ENCODE results near the gene SMAP1. TPM values are rescaled to one million over a fixed set of nuclear protein-coding genes. Genes with fewer than 3 reads are reported as not detected.
A peak's percentile ranks its signal among the peaks of the same experiment; 100 is the strongest.

SMAP1 gene
- polyA plus RNA-seq, 3 donors = 12.6 to 22.1 (median 20.3) TPM

DNA sequence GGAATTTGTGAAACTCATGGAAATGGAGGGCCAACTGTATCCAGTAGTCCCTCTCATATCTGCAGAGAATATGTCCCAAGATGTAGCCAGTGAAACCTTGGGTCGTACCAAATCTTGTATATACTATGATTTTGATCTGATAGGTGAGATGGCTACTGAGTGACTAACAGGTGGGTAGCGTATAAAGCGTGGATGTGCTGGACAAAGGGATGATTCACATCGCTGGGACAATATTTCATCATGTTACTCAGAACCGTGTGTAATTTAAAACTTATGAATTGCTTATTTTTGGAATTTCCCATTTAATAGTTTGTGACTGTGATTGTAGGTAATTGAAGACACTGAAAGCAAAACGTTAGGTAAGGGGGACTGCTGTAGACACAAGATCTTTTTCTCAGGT is 144.1 kb downstream of the SMAP1 start:
- Histone ChIP-seq H3K4me1 (ENCODE audit: control insufficient read depth in 1 of 2, insufficient read depth in 2 of 2, low read length in 2 of 2) (no peaks in the 10 kb centered on the region), H3K36me3 (replicated peaks in 1 of 2; ENCODE audit: control insufficient read depth in 1 of 2, insufficient read depth in 2 of 2, low read length in 2 of 2) (peaks cover 2 to 29% of the 10 kb centered on the region in 2 donors), H3K9ac (ENCODE audit: insufficient read depth, low read length, poor library complexity, severe bottlenecking) (no peak overlapping the region), H4K20me1 (ENCODE audit: insufficient read depth, low read length) (no peaks in the 10 kb centered on the region), H3K9me3 (replicated peaks in 1 of 2; ENCODE audit: control insufficient read depth in 1 of 2, insufficient read depth in 1 of 2, low read length in 2 of 2) (no peaks in the 10 kb centered on the region), H3K27me3 (ENCODE audit: control insufficient read depth in 2 of 2, insufficient read depth in 2 of 2, low read length in 2 of 2) (no peaks in the 10 kb centered on the region), H3K4me3 (replicated peaks in 1 of 3; ENCODE audit: low read depth in 2 of 3, low read length in 3 of 3) (no peak overlapping the region), H3K4me2 (replicated peaks; ENCODE audit: extremely low read depth, low read length, poor library complexity, severe bottlenecking) (no peak overlapping the region), H3K79me2 (ENCODE audit: insufficient read depth, low read length) (no peaks in the 10 kb centered on the region), H2AFZ (ENCODE audit: insufficient read depth, low read depth, low read length, poor library complexity, severe bottlenecking) (no peak overlapping the region), H3K27ac (ENCODE audit: low read depth in 1 of 2, low read length in 2 of 2) (no peak overlapping the region)
- DNase-seq = peak in 1 of 3 donors; percentile 3
- Mint-ChIP-seq H3K27ac (no peak overlapping the region), H3K27me3 (ENCODE audit: low read depth in 3 of 3) (peaks cover 0 to 1% (median 0%) of the 10 kb centered on the region in 3 donors), H3K4me1 (no peaks in the 10 kb centered on the region), H3K9me3 (no peaks in the 10 kb centered on the region), H3K4me3 (no peak overlapping the region), H3K36me3 (peaks cover 14 to 17% of the 10 kb centered on the region in 2 donors)
- 98% methylated on average over 6 of the region's 6 CpGs for WGBS (ENCODE audit: insufficient coverage)
- intact Hi-C loops (cut with micrococcal nuclease) = no loop called here
- TF ChIP-seq, protein P1, sequence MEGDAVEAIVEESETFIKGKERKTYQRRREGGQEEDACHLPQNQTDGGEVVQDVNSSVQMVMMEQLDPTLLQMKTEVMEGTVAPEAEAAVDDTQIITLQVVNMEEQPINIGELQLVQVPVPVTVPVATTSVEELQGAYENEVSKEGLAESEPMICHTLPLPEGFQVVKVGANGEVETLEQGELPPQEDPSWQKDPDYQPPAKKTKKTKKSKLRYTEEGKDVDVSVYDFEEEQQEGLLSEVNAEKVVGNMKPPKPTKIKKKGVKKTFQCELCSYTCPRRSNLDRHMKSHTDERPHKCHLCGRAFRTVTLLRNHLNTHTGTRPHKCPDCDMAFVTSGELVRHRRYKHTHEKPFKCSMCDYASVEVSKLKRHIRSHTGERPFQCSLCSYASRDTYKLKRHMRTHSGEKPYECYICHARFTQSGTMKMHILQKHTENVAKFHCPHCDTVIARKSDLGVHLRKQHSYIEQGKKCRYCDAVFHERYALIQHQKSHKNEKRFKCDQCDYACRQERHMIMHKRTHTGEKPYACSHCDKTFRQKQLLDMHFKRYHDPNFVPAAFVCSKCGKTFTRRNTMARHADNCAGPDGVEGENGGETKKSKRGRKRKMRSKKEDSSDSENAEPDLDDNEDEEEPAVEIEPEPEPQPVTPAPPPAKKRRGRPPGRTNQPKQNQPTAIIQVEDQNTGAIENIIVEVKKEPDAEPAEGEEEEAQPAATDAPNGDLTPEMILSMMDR (IDR thresholded peaks at IDR 0.05) = no peak

DNA sequence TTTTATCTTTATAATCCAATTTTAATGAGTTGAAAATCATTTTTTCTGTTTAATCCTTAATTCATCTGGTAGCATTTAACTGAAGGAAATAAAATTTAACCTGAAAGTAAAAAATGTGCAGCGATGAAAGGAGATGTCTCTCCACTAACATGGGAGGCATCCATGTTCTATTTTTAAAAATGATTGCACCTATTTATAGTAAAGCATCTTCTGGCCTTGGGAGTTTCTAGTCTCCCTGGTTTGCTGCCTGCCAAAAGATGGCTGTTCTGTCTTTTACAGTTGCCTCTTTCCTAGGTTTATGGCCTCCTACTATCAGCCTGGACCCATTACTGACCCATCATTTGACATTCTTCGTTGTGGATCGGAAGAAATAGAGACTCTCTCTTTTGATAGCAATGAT is 146.2 kb downstream of the SMAP1 start:
- WGBS (ENCODE audit: insufficient coverage) = no CpG with 5 or more reads among the region's 3 CpGs
- Histone ChIP-seq H3K9me3 (replicated peaks in 1 of 2; ENCODE audit: control insufficient read depth in 1 of 2, insufficient read depth in 1 of 2, low read length in 2 of 2) (no peaks in the 10 kb centered on the region), H3K27me3 (ENCODE audit: control insufficient read depth in 2 of 2, insufficient read depth in 2 of 2, low read length in 2 of 2) (no peaks in the 10 kb centered on the region), H2AFZ (ENCODE audit: insufficient read depth, low read depth, low read length, poor library complexity, severe bottlenecking) (no peak overlapping the region), H3K36me3 (replicated peaks in 1 of 2; ENCODE audit: control insufficient read depth in 1 of 2, insufficient read depth in 2 of 2, low read length in 2 of 2) (peaks cover 2 to 22% of the 10 kb centered on the region in 2 donors), H3K9ac (ENCODE audit: insufficient read depth, low read length, poor library complexity, severe bottlenecking) (no peak overlapping the region), H3K4me2 (replicated peaks; ENCODE audit: extremely low read depth, low read length, poor library complexity, severe bottlenecking) (no peak overlapping the region), H3K4me3 (replicated peaks in 1 of 3; ENCODE audit: low read depth in 2 of 3, low read length in 3 of 3) (no peak overlapping the region), H4K20me1 (ENCODE audit: insufficient read depth, low read length) (no peaks in the 10 kb centered on the region), H3K4me1 (ENCODE audit: control insufficient read depth in 1 of 2, insufficient read depth in 2 of 2, low read length in 2 of 2) (no peaks in the 10 kb centered on the region), H3K27ac (ENCODE audit: low read depth in 1 of 2, low read length in 2 of 2) (no peak overlapping the region), H3K79me2 (ENCODE audit: insufficient read depth, low read length) (no peaks in the 10 kb centered on the region)
- DNase-seq = no peak
- H3K4me1 Mint-ChIP-seq = no peaks in the 10 kb centered on the region
- H3K27me3 Mint-ChIP-seq (ENCODE audit: low read depth in 3 of 3) = peaks cover 0 to 1% (median 0%) of the 10 kb centered on the region in 3 donors
- TF ChIP-seq, protein P1 (IDR thresholded peaks at IDR 0.05) = no peak
- intact Hi-C loops (cut with micrococcal nuclease) = no loop called here
- peaks cover 0 to 1% (median 0%) of the 10 kb centered on the region in 7 donors for H3K9me3 Mint-ChIP-seq
- H3K27ac Mint-ChIP-seq = no peak overlapping the region
- no peak overlapping the region for H3K4me3 Mint-ChIP-seq
- peaks cover 10 to 11% of the 10 kb centered on the region in 2 donors for H3K36me3 Mint-ChIP-seq
